Measurements from ENCODE around the gene ANXA3.

GRCh38 chr4:78569306-78569821 lies 17.8 kb downstream of the ANXA3 start:
- TF ChIP-seq CTCF (conservative IDR thresholded peaks at IDR 0.05; ENCODE audit: low read depth, low read length) (no peak), EZH2 (IDR thresholded peaks at IDR 0.05; ENCODE audit: low read length, unreplicated experiment) (no peak)
